Mesendoderm (in vitro differentiated cells): ENCODE data around the gene EPC1. TPM values are rescaled to one million over a fixed set of nuclear protein-coding genes. Genes with fewer than 3 reads are reported as not detected.
"Not testable (repeated sequence)": the region's sequence is repeated elsewhere in the genome, so short reads cannot be mapped to it uniquely, and the experiment has no call there.

Experiments
- DNase-seq: peaks from one replicate; pipeline ENCODE4 v3.0.0; 2013
- H2AK5ac ChIP-seq: 2 replicates; pipeline ENCODE4 v1.6.1; 2013; ENCODE audit warnings: low read length, inconsistent platforms
- H2BK120ac ChIP-seq: 2 replicates; pipeline ENCODE4 v1.6.1; 2013; ENCODE audit warnings: low read depth, mild to moderate bottlenecking, low read length, moderate library complexity, mixed read lengths
- H2BK15ac ChIP-seq: replicated peaks from 2 replicates; pipeline ENCODE4 v1.6.1; 2013; ENCODE audit warnings: low read depth, mild to moderate bottlenecking, moderate library complexity
- H2BK5ac ChIP-seq: 2 replicates; pipeline ENCODE4 v1.6.1; 2013; ENCODE audit warnings: low read length, inconsistent platforms
- H3K18ac ChIP-seq: 2 replicates; pipeline ENCODE4 v1.6.1; 2013; ENCODE audit warnings: mild to moderate bottlenecking, low read length, mixed read lengths
- H3K23ac ChIP-seq: one replicate; pipeline ENCODE4 v1.6.1; 2013; ENCODE audit warnings: low read length
- H3K27ac ChIP-seq: 2 replicates; pipeline ENCODE4 v1.5.1; 2013; ENCODE audit warnings: low read depth, mild to moderate bottlenecking, inconsistent platforms, low read length, moderate library complexity
- H3K27me3 ChIP-seq: 2 replicates; pipeline ENCODE4 v1.6.1; 2013; ENCODE audit warnings: low read length, control low read depth, mild to moderate bottlenecking, inconsistent platforms; ENCODE audit not compliant: insufficient read depth, poor library complexity
- H3K36me3 ChIP-seq: 2 replicates; pipeline ENCODE4 v1.6.1; 2013; ENCODE audit warnings: low read length, inconsistent platforms; ENCODE audit not compliant: control insufficient read depth, insufficient read depth
- H3K4ac ChIP-seq: one replicate; pipeline ENCODE4 v1.6.1; 2013; ENCODE audit warnings: low read depth, mild to moderate bottlenecking, low read length, moderate library complexity
- H3K4me1 ChIP-seq: 2 replicates; pipeline ENCODE4 v1.6.1; 2013; ENCODE audit warnings: low read depth, low read length, inconsistent platforms; ENCODE audit not compliant: control insufficient read depth
- H3K4me2 ChIP-seq: 2 replicates; pipeline ENCODE4 v1.6.1; 2013; ENCODE audit warnings: low read length
- H3K4me3 ChIP-seq: 2 replicates; pipeline ENCODE4 v1.5.1; 2013; ENCODE audit warnings: mild to moderate bottlenecking, low read length
- H3K56ac ChIP-seq: one replicate; pipeline ENCODE4 v1.6.1; 2013; ENCODE audit warnings: low read length
- H3K79me1 ChIP-seq: 2 replicates; pipeline ENCODE4 v1.6.1; 2013; ENCODE audit warnings: low read length, inconsistent platforms
- H3K79me2 ChIP-seq: 2 replicates; pipeline ENCODE4 v1.6.1; 2013; ENCODE audit warnings: mild to moderate bottlenecking, low read length; ENCODE audit not compliant: control insufficient read depth, insufficient read depth
- H3K9ac ChIP-seq: 2 replicates; pipeline ENCODE4 v1.6.1; 2013; ENCODE audit warnings: low read length, inconsistent platforms
- H4K5ac ChIP-seq: one replicate; pipeline ENCODE4 v1.6.1; 2013; ENCODE audit warnings: low read length
- H4K8ac ChIP-seq: one replicate; pipeline ENCODE4 v1.6.1; 2013; ENCODE audit warnings: low read depth, mild to moderate bottlenecking, control low read depth, low read length, moderate library complexity
- WGBS: extraction: QIAGEN DNeasy Blood & Tissue Kit; methylation state at CpG from one replicate; pipeline ENCODE4 v1.1.7; 2013; ENCODE audit warnings: low lambda C conversion rate, missing lambda C conversion rate; ENCODE audit not compliant: insufficient coverage; ENCODE audit errors: extremely low coverage; 5-methylcytosine and 5-hydroxymethylcytosine counted together
- small RNA-seq: library from polyadenylated mRNA; stranded (forward); fragments of <200 nt; extraction: miRNeasy Mini kit (QIAGEN cat#:217004); gene quantifications from one replicate; pipeline ENCODE3, GENCODE V24; 2013; ENCODE audit not compliant: insufficient read depth

Gene EPC1

GRCh38 chr10:32225976-32226375, 121.0 kb downstream of the EPC1 start:
- Histone ChIP-seq H3K9ac (no peak overlapping the region), H3K23ac (no peak overlapping the region), H3K79me1 (no peaks in the 10 kb centered on the region), H3K36me3 (no peaks in the 10 kb centered on the region), H2BK5ac (no peak overlapping the region), H2BK120ac (no peak overlapping the region), H4K8ac (no peak overlapping the region), H3K27ac (no peak overlapping the region), H3K56ac (no peak overlapping the region), H3K18ac (no peak overlapping the region), H3K27me3 (no peaks in the 10 kb centered on the region), H2AK5ac (no peak overlapping the region), H3K4me1 (no peaks in the 10 kb centered on the region), H3K79me2 (no peaks in the 10 kb centered on the region), H3K4me2 (no peak overlapping the region), H4K5ac (no peak overlapping the region), H3K4ac (no peak overlapping the region), H3K4me3 (no peak overlapping the region), H2BK15ac (no peak overlapping the region)
- no peak for DNase-seq
- no CpG with 5 or more reads among the region's 8 CpGs for WGBS

- H3K36me3 ChIP-seq, H3K27me3 ChIP-seq, H2BK120ac ChIP-seq, H2BK15ac ChIP-seq, H2AK5ac ChIP-seq, H4K8ac ChIP-seq, H3K4me1 ChIP-seq, DNase-seq, H3K56ac ChIP-seq, H3K79me2 ChIP-seq, H3K27ac ChIP-seq, H3K23ac ChIP-seq, H3K79me1 ChIP-seq, H3K18ac ChIP-seq, H3K4me2 ChIP-seq, H3K4ac ChIP-seq, H3K4me3 ChIP-seq, H3K9ac ChIP-seq, H2BK5ac ChIP-seq, H4K5ac ChIP-seq: not testable (repeated sequence)
- WGBS = no CpG with 5 or more reads among the region's 4 CpGs
These were observed 124.6 kb downstream of the EPC1 start for GRCh38 chr10:32222376-32222775.

DNA sequence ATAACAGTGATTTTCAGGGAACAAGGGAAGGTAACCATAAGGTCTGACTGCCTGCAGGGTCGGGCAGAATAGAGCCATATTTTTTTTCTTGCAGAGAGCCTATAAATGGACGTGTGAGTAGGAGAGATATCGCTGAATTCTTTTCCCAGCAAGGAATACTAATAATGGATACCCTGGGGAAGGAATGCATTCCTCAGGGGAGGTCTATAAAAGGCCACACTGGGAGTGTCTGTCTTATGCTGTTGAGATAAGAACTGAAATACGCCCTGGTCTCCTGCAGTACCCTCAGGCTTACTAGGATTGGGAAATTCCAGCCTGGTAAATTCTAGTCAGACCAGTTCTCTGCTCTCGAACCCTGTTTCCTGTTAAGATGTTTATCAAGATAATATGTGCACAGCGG, 127.8 kb downstream of the EPC1 start:
- not testable (repeated sequence) for H2BK120ac ChIP-seq, H3K9ac ChIP-seq, H3K4me3 ChIP-seq, H3K23ac ChIP-seq, H3K4me2 ChIP-seq, H2BK15ac ChIP-seq, H3K27me3 ChIP-seq, H2AK5ac ChIP-seq, H3K79me1 ChIP-seq, H3K18ac ChIP-seq, H3K4me1 ChIP-seq, H4K8ac ChIP-seq, H3K4ac ChIP-seq, H4K5ac ChIP-seq, H3K36me3 ChIP-seq, H3K56ac ChIP-seq, H2BK5ac ChIP-seq, H3K27ac ChIP-seq, H3K79me2 ChIP-seq
- peak; percentile 46 for DNase-seq
- WGBS = no CpG with 5 or more reads among the region's 6 CpGs

- H3K56ac ChIP-seq, DNase-seq, H3K27me3 ChIP-seq, H3K79me1 ChIP-seq, H3K4ac ChIP-seq, H4K8ac ChIP-seq, H3K9ac ChIP-seq, H3K27ac ChIP-seq, H2BK15ac ChIP-seq, H2AK5ac ChIP-seq, H3K4me2 ChIP-seq, H4K5ac ChIP-seq, H3K18ac ChIP-seq, H2BK120ac ChIP-seq, H2BK5ac ChIP-seq, H3K36me3 ChIP-seq, H3K23ac ChIP-seq, H3K79me2 ChIP-seq, H3K4me3 ChIP-seq, H3K4me1 ChIP-seq: not testable (repeated sequence)
- no CpG with 5 or more reads among the region's 5 CpGs for WGBS
These were observed 128.5 kb downstream of the EPC1 start for GRCh38 chr10:32218206-32219044.

Small RNA genes within 50 kb of the gene (small RNA-seq; reads per million reads assigned to genes)
- gene RNU6-1244P = not detected
